Stimulated activated CD8-positive, alpha-beta memory T cell treated with anti-CD3 and anti-CD28 coated beads, Interleukin-4, amount 100 ng/mL, for 48 hours (primary cell): ENCODE data around the gene GTPBP2.
"Not testable (repeated sequence)": the region's sequence is repeated elsewhere in the genome, so short reads cannot be mapped to it uniquely, and the experiment has no call there.

ENCODE experiments used
- DNase-seq: peaks from one replicate; pipeline ENCODE4 v3.0.0-alpha.2; 2020

Gene GTPBP2

GRCh38 chr6:43623880-43624785 is 4.9 kb downstream of the GTPBP2 start:
- no peak for DNase-seq

DNA sequence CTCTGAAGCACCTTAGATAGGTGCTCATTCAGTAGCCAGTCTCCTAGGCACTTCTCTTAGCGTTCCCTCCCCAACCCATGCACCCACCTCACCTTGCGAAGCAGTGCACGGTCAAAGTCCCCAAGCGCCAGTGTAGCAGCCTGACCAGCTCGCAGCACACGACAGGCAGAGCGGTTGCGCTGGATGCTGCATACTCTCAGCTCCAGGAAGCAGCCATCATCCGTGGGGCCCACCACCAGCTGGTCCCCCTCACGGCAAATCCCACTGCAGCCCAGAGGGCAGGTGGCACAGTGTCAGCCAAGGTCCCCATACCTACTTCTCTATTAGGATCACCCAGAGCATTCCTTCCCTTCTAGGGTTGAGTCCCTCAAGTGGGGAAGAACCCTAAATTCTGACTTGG is 6.5 kb downstream of the GTPBP2 start:
- DNase-seq = no peak

GRCh38 chr6:43621836-43622180 is 7.3 kb downstream of the GTPBP2 start:
- no peak for DNase-seq

GRCh38 chr6:43621078-43621835 is 7.8 kb downstream of the GTPBP2 start:
- DNase-seq = no peak

DNA sequence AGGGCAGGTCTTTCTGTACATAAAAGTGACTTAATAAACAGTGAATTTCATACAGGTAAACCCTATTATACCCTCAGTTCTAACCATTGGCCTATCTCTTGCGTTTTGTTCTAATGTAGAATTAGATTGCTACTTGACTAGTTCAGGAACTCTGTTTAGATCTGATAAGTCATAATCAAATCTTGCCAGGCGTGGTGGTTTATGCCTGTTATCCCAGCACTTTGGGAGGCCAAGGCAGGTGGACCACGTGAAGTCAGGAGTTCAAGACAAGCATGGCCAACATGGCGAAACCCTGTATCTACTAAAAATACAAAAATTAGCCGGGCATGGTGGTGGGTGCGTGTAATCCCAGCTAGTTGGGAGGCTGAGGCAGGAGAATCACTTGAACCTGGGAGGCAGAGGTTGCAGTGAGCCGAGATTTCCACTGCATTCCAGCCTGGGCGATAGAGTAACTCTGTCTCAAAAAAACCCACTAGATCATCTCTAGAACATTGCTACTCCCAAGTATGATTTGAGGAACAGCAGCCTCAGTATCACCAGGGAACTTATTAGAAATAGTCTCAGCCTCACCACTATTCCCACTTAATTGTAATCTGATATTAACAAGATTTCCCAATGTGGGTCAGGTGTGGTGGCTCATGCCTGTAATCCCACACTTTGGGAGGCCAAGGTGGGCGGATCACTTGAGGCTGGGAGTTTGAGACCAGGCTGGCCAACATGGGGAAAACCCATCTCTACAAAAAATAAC is 12.2 kb downstream of the GTPBP2 start:
- no peak for DNase-seq

- DNase-seq = no peak
Measured at GRCh38 chr6:43614396-43614730, 14.7 kb downstream of the GTPBP2 start.

DNA sequence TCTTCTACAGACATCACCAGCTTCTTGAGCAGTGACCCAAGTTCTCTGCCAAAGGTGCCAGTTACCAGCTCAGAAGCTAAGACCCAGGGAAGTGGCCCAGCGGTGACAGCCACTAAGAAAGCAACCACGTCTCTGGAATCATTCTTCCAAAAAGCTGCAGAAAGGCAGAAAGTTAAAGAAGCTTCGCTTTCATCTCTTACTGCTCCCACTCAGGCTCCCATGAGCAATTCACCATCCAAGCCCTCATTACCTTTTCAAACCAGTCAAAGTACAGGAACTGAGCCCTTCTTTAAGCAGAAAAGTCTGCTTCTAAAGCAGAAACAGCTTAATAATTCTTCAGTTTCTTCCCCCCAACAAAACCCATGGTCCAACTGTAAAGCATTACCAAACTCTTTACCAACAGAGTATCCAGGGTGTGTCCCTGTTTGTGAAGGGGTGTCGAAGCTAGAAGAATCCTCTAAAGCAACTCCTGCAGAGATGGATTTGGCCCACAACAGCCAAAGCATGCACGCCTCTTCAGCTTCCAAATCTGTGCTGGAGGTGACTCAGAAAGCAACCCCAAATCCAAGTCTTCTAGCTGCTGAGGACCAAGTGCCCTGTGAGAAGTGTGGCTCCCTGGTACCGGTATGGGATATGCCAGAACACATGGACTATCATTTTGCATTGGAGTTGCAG is 15.2 kb downstream of the GTPBP2 start:
- no peak for DNase-seq

DNA sequence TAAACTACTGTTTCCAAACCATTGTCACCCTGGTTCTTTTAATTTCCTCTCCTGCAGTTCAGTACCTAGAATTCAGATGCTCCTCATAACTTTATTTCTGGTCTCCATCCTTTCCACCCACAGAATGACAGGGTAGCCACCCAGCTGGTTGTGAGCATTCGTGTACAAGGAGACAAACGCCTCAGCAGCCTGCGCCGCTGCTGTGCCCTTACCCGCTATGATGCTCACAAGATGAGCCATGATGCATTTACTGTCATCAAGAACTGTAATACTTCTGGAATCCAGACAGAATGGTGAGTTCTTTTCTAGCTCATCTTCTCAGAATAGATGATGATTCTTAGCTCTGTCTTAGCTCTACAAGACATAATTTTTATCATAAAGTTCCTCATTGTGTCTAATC is 18.6 kb downstream of the GTPBP2 start:
- no peak for DNase-seq

DNA sequence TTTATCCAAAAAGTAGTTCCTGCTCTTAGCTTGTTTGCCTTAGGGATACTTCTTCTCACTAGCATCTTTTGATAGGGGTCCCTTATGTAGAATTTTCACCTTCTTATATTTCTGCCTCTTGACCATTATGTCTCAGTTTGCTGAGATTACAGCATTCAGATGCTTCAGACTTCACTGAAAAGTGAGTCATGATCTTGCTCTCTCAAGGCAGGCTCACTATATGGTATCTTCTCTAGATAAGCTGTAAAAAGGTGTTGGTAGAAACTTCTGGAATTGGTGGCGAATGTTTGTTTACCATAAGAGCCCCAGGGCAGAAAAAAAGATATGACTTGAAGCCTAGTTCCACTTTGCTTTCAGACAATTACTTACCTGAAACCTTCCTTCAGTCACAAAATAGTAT is 19.7 kb downstream of the GTPBP2 start:
- no peak for DNase-seq

- DNase-seq = no peak
Measured at GRCh38 chr6:43608807-43609206, 20.3 kb downstream of the GTPBP2 start.

DNA sequence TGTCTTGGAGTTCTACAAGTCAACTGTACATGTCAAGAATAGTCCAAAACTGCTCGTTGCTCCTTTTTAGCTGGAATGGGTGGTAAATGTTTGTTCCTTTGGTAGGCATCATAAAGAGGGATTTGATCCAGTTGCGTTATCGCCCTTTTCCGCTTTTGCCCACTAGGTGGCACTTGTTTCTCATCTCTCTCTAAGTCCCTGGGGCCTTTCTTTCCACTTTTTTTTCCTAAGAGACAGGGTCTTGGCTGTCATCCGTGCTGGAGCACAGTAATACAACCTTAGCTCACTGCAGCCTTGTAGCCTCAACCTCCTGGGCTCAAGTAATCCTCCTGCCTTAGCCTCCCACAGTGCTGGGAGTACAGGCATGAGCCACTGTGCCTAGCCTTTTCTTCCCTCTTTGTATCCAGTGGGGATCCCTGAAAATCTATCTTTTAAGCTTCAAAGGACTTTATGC is 20.7 kb downstream of the GTPBP2 start:
- peak; percentile 81 for DNase-seq

DNA sequence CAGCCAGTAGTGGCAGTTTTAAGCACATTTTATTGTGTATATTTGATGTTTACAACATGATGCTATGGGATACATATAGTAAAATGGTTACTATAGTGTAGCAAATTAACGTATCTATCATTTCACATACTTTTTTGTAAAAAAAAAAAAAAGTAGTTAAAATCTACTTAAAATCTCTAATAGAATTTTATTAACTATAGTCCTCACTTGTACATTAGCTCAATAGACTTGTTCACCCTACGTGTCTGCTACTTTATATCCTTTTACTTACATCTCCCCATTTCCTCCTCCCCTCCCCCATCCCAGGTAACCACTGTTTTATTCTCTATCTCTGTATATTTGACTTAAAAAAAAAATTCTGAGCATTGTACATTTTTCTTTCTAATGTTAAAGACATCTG is 23.0 kb downstream of the GTPBP2 start:
- no peak for DNase-seq

DNA sequence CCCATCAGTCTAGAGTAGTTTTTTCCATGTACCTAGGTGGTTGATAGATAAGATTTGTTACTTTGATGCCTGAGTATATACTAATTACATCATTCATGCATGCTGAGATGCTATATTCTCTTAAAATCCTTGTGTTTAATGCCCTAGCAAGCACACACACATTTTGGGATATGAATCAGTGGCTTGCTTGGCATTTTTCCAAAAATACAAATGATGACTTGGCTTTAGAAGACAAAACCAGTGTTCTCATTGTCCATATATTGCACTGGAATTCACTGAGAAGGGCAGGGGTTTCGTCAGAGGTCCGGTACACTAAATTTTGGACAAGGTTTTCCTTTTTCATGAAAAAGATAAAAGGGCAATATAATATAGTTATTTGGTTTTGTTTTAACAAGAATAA is 24.9 kb downstream of the GTPBP2 start:
- DNase-seq = no peak

- DNase-seq = no peak
Measured at GRCh38 chr6:43600595-43600994, 28.5 kb downstream of the GTPBP2 start.

- DNase-seq = no peak
Measured at GRCh38 chr6:43593938-43594337, 35.1 kb downstream of the GTPBP2 start.

GRCh38 chr6:43589564-43589963 is 39.5 kb downstream of the GTPBP2 start:
- DNase-seq = not testable (repeated sequence)

DNA sequence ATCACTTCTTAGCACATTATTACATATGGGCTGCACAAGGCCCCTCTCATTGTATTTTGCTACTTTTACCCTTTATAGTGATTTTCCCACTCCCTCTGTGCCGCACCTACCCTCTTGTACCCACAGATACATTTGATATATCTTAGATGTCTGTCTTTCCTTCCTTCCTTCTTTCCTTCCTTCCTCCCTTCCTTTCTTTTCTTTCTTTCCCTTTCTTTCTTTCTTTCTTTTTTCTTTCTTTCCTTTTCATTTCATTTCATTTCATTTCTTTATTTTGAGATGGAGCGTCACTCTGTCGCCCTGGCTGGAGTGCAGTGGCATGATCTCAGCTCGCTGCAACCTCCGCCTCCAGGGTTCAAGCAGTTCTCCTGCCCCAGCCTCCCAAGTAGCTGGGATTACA is 40.9 kb downstream of the GTPBP2 start:
- DNase-seq = no peak

DNA sequence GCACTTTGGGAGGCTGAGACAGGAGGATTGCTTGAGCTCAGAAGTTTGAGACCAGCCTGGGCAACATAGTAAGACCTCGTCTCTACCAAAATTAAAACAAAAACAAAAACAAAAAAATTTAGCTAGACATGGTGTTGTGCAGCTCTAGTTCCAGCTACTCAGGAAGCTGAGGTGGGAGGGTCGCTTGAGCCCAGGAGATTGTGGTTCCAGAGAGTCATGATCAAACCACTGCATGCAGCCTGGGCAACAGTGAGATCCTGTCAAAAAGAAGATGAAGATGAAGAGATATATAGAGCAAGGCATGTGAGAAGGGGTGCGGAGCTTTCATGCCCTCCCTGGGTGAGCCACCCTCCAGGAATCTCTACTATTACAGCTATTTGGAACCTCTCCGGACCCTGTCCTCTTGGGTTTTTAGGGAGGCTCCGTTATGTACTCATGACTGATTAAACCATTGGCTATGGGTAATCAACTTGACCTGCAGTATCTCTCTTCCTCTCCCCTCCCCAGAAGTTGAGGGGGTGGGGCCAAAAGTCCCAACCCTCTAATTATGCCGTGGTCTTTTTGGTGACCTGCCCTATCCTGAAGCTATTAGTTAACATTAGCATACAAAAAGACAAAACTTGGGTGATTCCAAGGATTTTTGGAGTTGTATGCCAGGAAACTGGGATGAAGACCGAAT is 44.0 kb downstream of the GTPBP2 start:
- no peak for DNase-seq

DNA sequence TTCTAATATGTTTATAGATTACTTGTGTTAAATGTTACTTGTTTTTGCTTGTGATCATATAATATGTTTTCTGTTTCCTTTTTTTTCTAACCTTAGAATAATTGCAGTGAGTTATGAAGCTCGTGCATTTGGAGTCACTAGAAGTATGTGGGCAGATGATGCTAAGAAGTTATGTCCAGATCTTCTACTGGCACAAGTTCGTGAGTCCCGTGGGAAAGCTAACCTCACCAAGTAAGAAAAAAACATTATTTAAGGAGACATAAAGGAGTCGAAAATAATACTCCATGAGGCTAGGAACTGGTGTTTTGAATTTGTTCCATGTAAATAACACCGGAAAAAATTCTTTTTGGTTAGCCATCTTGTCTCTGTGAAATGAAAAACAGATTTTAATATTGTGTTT is 46.2 kb downstream of the GTPBP2 start:
- DNase-seq = no peak

DNA sequence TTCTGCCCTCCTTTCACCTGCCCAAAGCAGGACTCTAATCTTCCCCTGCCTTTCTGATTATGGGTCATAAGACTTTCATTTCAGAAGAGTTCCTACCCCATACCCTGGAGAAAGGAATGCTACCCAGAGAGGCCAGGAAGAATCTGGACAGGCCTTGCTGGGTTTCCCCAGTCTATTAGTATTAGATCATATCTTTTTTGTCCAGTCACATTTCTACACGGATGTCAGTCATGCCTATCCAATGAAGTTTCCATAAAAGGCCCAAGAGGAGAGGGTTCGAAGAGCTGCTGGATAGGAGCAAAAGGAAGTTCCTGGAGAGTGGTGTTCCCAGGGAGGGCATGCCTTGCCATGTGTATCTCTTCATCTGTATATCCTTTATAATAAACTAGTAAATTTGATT is 49.9 kb downstream of the GTPBP2 start:
- DNase-seq = no peak

DNA sequence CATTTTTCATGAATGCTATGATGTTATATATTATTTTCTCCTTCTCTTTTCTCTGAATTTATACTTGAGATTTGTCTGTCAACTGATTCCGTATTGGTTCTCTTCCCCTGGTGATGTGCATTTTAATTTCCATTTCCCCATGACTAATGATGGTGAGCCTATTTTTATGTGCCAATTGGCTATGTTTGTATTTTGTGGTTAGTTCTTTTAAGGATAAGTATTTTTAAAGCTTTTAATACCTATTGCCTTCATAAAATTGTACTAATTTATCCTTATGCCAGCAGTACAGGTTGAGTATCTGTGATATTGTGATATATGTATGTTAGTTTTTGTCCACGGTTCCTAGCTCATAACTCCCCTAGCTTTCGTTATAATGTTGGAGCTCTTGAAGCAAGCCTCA is 50.3 kb downstream of the GTPBP2 start:
- no peak for DNase-seq

DNA sequence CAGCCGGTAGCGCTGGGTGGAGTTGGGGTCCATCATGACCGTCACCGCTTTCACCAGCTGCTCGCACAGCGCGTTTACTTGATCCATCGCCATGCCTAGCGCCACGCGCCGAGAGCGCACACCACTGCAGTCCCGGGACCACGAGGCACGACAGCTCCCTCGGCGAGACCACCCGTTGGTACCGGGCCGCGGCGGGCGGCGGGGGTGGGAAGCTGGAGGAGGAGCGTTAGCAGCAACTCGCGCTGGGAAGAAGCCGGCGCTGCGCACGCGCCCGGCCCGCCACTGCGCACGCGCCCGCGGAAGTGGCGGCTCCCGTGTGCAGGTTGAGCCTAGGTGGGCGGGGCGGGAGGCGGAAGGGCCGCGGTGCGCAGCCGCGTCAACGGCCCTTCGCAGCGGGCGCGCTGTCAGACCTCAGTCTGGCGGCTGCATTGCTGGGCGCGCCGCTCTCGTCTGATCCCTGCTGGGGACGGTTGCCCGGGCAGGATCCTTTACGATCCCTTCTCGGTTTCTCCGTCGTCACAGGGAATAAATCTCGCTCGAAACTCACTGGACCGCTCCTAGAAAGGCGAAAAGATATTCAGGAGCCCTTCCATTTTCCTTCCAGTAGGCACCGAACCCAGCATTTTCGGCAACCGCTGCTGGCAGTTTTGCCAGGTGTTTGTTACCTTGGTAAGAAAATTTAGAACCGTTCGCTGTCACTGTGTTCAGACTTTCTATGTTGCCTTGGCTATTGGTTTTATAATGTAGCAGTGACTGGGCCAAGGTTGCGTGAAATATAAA is 53.1 kb downstream of the GTPBP2 start, which contains the start of the genes POLH and XPO5:
TSS of gene POLH (plus strand) at position 414 of the 780 bp plus-strand sequence. CDS start 6,135 bp downstream, outside the sequence.
TSS of gene XPO5 (minus strand) at position 267 of the 780 bp plus-strand sequence. CDS start at position 93, 174 bp downstream.
- DNase-seq = peak; percentile 92
